Neural cell (in vitro differentiated cells): ENCODE data around the gene SIMC1. TPM values are rescaled to one million over a fixed set of nuclear protein-coding genes. Genes with fewer than 3 reads are reported as not detected.
"Not testable (repeated sequence)": the region's sequence is repeated elsewhere in the genome, so short reads cannot be mapped to it uniquely, and the experiment has no call there.

Source experiments
- H2AFZ ChIP-seq: fragments of 200-600, 300-800 bp; sonication (generic), shearing (Covaris generic); 2 replicates; pipeline ENCODE4 v1.6.0; 2014; ENCODE audit warnings: low read depth, mild to moderate bottlenecking, antibody characterized with exemption, low read length, moderate library complexity
- H3F3A ChIP-seq: fragments of 200-600 bp; shearing (Covaris generic); 2 replicates; pipeline ENCODE4 v1.6.1; 2016; ENCODE audit warnings: mild to moderate bottlenecking, moderate library complexity, mixed read lengths, antibody characterized with exemption, low read length; ENCODE audit not compliant: insufficient read depth, poor library complexity, severe bottlenecking
- H3K27ac ChIP-seq: fragments of 200-600, 300-800 bp; sonication (generic), shearing (Covaris generic); 2 replicates; pipeline ENCODE4 v1.5.1; 2014; ENCODE audit warnings: mild to moderate bottlenecking, low read length, moderate library complexity
- H3K27me3 ChIP-seq: fragments of 300-800, 200-600 bp; sonication (generic), shearing (Covaris generic); 2 replicates; pipeline ENCODE4 v1.6.0; 2014; ENCODE audit warnings: mild to moderate bottlenecking, low read depth, low read length, moderate library complexity; ENCODE audit not compliant: insufficient read depth
- H3K36me3 ChIP-seq: fragments of 300-800, 200-600 bp; sonication (generic), shearing (Covaris generic); 2 replicates; pipeline ENCODE4 v1.5.1; 2014; ENCODE audit warnings: mild to moderate bottlenecking, antibody characterized with exemption, low read length, moderate library complexity; ENCODE audit not compliant: insufficient read depth
- H3K4me2 ChIP-seq: fragments of 300-800, 200-600 bp; sonication (generic), shearing (Covaris generic); 2 replicates; pipeline ENCODE4 v1.6.0; 2014; ENCODE audit warnings: mild to moderate bottlenecking, low read length
- H3K4me3 ChIP-seq: fragments of 300-800, 200-600 bp; sonication (generic), shearing (Covaris generic); 2 replicates; pipeline ENCODE4 v1.5.1; 2014; ENCODE audit warnings: mild to moderate bottlenecking, low read length, moderate library complexity
- H3K79me2 ChIP-seq: fragments of 200-600 bp; shearing (Covaris generic); replicated peaks from 2 replicates; pipeline ENCODE4 v1.6.0; 2014; ENCODE audit warnings: mild to moderate bottlenecking, low read length, moderate library complexity; ENCODE audit not compliant: insufficient read depth
- H3K9ac ChIP-seq: fragments of 300-800, 200-600 bp; sonication (generic), shearing (Covaris generic); 2 replicates; pipeline ENCODE4 v1.6.1; 2016; ENCODE audit warnings: mild to moderate bottlenecking, low read length, mixed read lengths
- H3K9me2 ChIP-seq: fragments of 200-600 bp; shearing (Covaris generic); 2 replicates; pipeline ENCODE4 v1.6.1; 2016; ENCODE audit warnings: mild to moderate bottlenecking, low read length, mixed read lengths; ENCODE audit not compliant: insufficient read depth
- H3K9me3 ChIP-seq: fragments of 200-600, 300-800 bp; sonication (generic), shearing (Covaris generic); 2 replicates; pipeline ENCODE4 v1.6.1; 2016; ENCODE audit warnings: mild to moderate bottlenecking, mixed run types, low read length, moderate library complexity, mixed read lengths
- H4K20me1 ChIP-seq: fragments of 200-600 bp; shearing (Covaris generic); 2 replicates; pipeline ENCODE4 v1.6.1; 2016; ENCODE audit warnings: mild to moderate bottlenecking, mixed run types; ENCODE audit not compliant: insufficient read depth
- CTCF ChIP-seq: fragments of 450-650 bp; IDR thresholded peaks from 2 replicates; pipeline ENCODE4 v1.5.1; 2014; ENCODE audit warnings: antibody characterized with exemption, mild to moderate bottlenecking, moderate library complexity; ENCODE audit not compliant: poor library complexity, severe bottlenecking
- EP300 ChIP-seq: fragments of 450-650 bp; conservative IDR thresholded peaks from 2 replicates; pipeline ENCODE4 v1.6.1; 2014; ENCODE audit warnings: antibody characterized with exemption, mild to moderate bottlenecking, moderate library complexity; ENCODE audit not compliant: poor library complexity, severe bottlenecking
- EZH2 ChIP-seq: fragments of 200-600, 300-800 bp; shearing (Covaris generic), sonication (generic); IDR thresholded peaks from 2 replicates; pipeline ENCODE4 v1.6.1; 2014; ENCODE audit warnings: antibody characterized with exemption, low read length, borderline replicate concordance, mild to moderate bottlenecking; ENCODE audit not compliant: insufficient read depth, poor library complexity, severe bottlenecking
- MXI1 ChIP-seq: fragments of 450-650 bp; conservative IDR thresholded peaks from 2 replicates; pipeline ENCODE4 v1.6.1; 2014; ENCODE audit warnings: antibody characterized with exemption, mild to moderate bottlenecking; ENCODE audit not compliant: poor library complexity, severe bottlenecking
- POLR2AphosphoS5 ChIP-seq: IDR thresholded peaks from 2 replicates; pipeline ENCODE4 v1.6.1; 2012
- RAD21 ChIP-seq: fragments of 450-650 bp; conservative IDR thresholded peaks from 2 replicates; pipeline ENCODE4 v1.6.1; 2014; ENCODE audit warnings: antibody characterized with exemption, mild to moderate bottlenecking, moderate library complexity
- REST ChIP-seq: IDR thresholded peaks from 2 replicates; pipeline ENCODE4 v1.6.1; 2012; ENCODE audit warnings: borderline replicate concordance
- SMC3 ChIP-seq: fragments of 450-650 bp; conservative IDR thresholded peaks from 2 replicates; pipeline ENCODE4 v1.6.1; 2014; ENCODE audit warnings: antibody characterized with exemption, mild to moderate bottlenecking, moderate library complexity; ENCODE audit not compliant: poor library complexity
- TAF1 ChIP-seq: IDR thresholded peaks from 2 replicates; pipeline ENCODE4 v1.6.1; 2012; ENCODE audit warnings: low read depth
- polyA plus RNA-seq: library from polyadenylated mRNA; depleted of rRNA; stranded (reverse); fragments of >200 nt; gene quantifications from 2 replicates; pipeline ENCODE4 v1.2.3, GENCODE V29; 2014

SIMC1 gene
- polyA plus RNA-seq, 1 donor from 2014 or later, result 20.7 TPM

GRCh38 chr5:176201811-176202210, 36.4 kb upstream of the SIMC1 start:
- no peaks in the 10 kb centered on the region for H3K79me2 ChIP-seq
- H4K20me1 ChIP-seq, result no peaks in the 10 kb centered on the region
- TF ChIP-seq SMC3, result no peak
- no peak for TF ChIP-seq CTCF
- TF ChIP-seq TAF1, result no peak
- TF ChIP-seq EP300, result no peak
- no peak overlapping the region for H3K27ac ChIP-seq
- H3K4me3 ChIP-seq, result no peak overlapping the region
- no peak overlapping the region for H2AFZ ChIP-seq
- H3K27me3 ChIP-seq, result peaks cover 24% of the 10 kb centered on the region
- H3F3A ChIP-seq, result no peaks in the 10 kb centered on the region
- no peak overlapping the region for H3K4me2 ChIP-seq
- no peak overlapping the region for H3K9ac ChIP-seq
- no peaks in the 10 kb centered on the region for H3K9me2 ChIP-seq
- H3K9me3 ChIP-seq, result no peaks in the 10 kb centered on the region
- no peaks in the 10 kb centered on the region for H3K36me3 ChIP-seq

GRCh38 chr5:176203086-176203485, 35.1 kb upstream of the SIMC1 start:
- Histone ChIP-seq H3K4me3 (no peak overlapping the region), H3K9me2 (no peaks in the 10 kb centered on the region), H3K9me3 (no peaks in the 10 kb centered on the region), H3K27me3 (peaks cover 24% of the 10 kb centered on the region), H3K4me2 (no peak overlapping the region), H3K27ac (no peak overlapping the region), H4K20me1 (no peaks in the 10 kb centered on the region), H3K36me3 (no peaks in the 10 kb centered on the region), H3K9ac (no peak overlapping the region), H3F3A (no peaks in the 10 kb centered on the region), H2AFZ (no peak overlapping the region), H3K79me2 (no peaks in the 10 kb centered on the region)
- TF ChIP-seq POLR2AphosphoS5 (no peak), SMC3 (no peak), EP300 (no peak), RAD21 (no peak), EZH2 (no peak), TAF1 (no peak), CTCF (no peak), REST (no peak), MXI1 (no peak)

GRCh38 chr5:176203535-176203934, 34.7 kb upstream of the SIMC1 start:
- not testable (repeated sequence) for H3F3A ChIP-seq, H3K4me2 ChIP-seq, H3K27ac ChIP-seq, H3K79me2 ChIP-seq, H3K36me3 ChIP-seq, H3K9ac ChIP-seq, H3K9me2 ChIP-seq, H3K4me3 ChIP-seq, H4K20me1 ChIP-seq, H2AFZ ChIP-seq, H3K9me3 ChIP-seq
- peaks cover 23% of the 10 kb centered on the region for H3K27me3 ChIP-seq

GRCh38 chr5:176214466-176215021, 23.7 kb upstream of the SIMC1 start:
- not testable (repeated sequence) for H3K79me2 ChIP-seq, H3K4me2 ChIP-seq, H3K27ac ChIP-seq, H4K20me1 ChIP-seq, H3K36me3 ChIP-seq, H3K4me3 ChIP-seq, H3K9me2 ChIP-seq, H3K9ac ChIP-seq, H3K27me3 ChIP-seq, H3F3A ChIP-seq, H2AFZ ChIP-seq, H3K9me3 ChIP-seq
